Upper lobe of right lung (tissue), 1 donor: Measurements from ENCODE around the gene IL1RAP. TPM values are rescaled to one million over a fixed set of nuclear protein-coding genes. Genes with fewer than 3 reads are reported as not detected.

Source experiments
- ATAC-seq: fragments of 200-7000 bp; cut with Tn5 transposase; one replicate; pipeline ENCODE4 v1.9.1; 2020; ENCODE audit warnings: mild to moderate bottlenecking, moderate library complexity
- DNase-seq: peaks from one replicate; pipeline ENCODE4 v3.0.0-alpha.2; 2020
- H3K27ac ChIP-seq: fragments of 200-600 bp; one replicate; pipeline ENCODE4 v1.8.0; 2022
- H3K27me3 ChIP-seq: fragments of 200-600 bp; one replicate; pipeline ENCODE4 v1.8.0; 2022; ENCODE audit warnings: mild to moderate bottlenecking
- H3K36me3 ChIP-seq: fragments of 200-600 bp; one replicate; pipeline ENCODE4 v1.8.0; 2022
- H3K4me1 ChIP-seq: fragments of 200-600 bp; one replicate; pipeline ENCODE4 v1.8.0; 2022
- H3K4me3 ChIP-seq: fragments of 200-600 bp; one replicate; pipeline ENCODE4 v1.8.0; 2022; ENCODE audit warnings: mild to moderate bottlenecking
- H3K9me3 ChIP-seq: fragments of 200-600 bp; one replicate; pipeline ENCODE4 v1.8.0; 2022
- CTCF ChIP-seq: fragments of 200-600 bp; IDR thresholded peaks from one replicate; pipeline ENCODE4 v1.8.0; 2022; ENCODE audit warnings: antibody characterized with exemption
- intact Hi-C: fragments of 100-400 bp; cut with DNase I; formaldehyde crosslinking; loops from one replicate; pipeline ENCODE4 v1.11.0; 2022
- total RNA-seq: library from RNA; stranded (reverse); fragmentation: NEBNext Ultra II Directional; extraction: Animal tissue kit (Norgen Biotek cat#: 25700); gene quantifications from one replicate; pipeline ENCODE4 v1.2.1, GENCODE V29; 2021
- donor health status: DM: no; HTN: yes; CAD: no; lungs with severe emphysema.

The IL1RAP gene
- total RNA-seq, 1 donor from 2014 or later: 34.6 TPM

- H3K27me3 ChIP-seq: no peaks in the 10 kb centered on the region
- H3K9me3 ChIP-seq: no peaks in the 10 kb centered on the region
- no peak overlapping the region for H3K4me3 ChIP-seq
- no peaks in the 10 kb centered on the region for H3K4me1 ChIP-seq
- intact Hi-C loops: no loop called here
- H3K27ac ChIP-seq: no peak overlapping the region
- no peak for TF ChIP-seq CTCF
- DNase-seq: no peak
- ATAC-seq: no peak
- H3K36me3 ChIP-seq: no peaks in the 10 kb centered on the region
These were observed 166.8 kb downstream of the IL1RAP start for GRCh38 chr3:190680691-190681090.

GRCh38 chr3:190684776-190685175 lies 170.9 kb downstream of the IL1RAP start:
- Histone ChIP-seq H3K4me1 (no peaks in the 10 kb centered on the region), H3K36me3 (no peaks in the 10 kb centered on the region), H3K4me3 (no peak overlapping the region), H3K9me3 (no peaks in the 10 kb centered on the region), H3K27me3 (no peaks in the 10 kb centered on the region), H3K27ac (no peak overlapping the region)
- DNase-seq (no peak), ATAC-seq (no peak)
- intact Hi-C loops: no loop called here
- no peak for TF ChIP-seq CTCF

GRCh38 chr3:190686011-190686410 lies 172.1 kb downstream of the IL1RAP start:
- no peak overlapping the region for H3K4me3 ChIP-seq
- intact Hi-C loops: no loop called here
- H3K27ac ChIP-seq: no peak overlapping the region
- ATAC-seq (no peak), DNase-seq (no peak)
- no peaks in the 10 kb centered on the region for H3K36me3 ChIP-seq
- no peaks in the 10 kb centered on the region for H3K27me3 ChIP-seq
- no peak for TF ChIP-seq CTCF
- H3K9me3 ChIP-seq: no peaks in the 10 kb centered on the region
- H3K4me1 ChIP-seq: no peaks in the 10 kb centered on the region

- Histone ChIP-seq H3K36me3 (no peaks in the 10 kb centered on the region), H3K4me1 (no peaks in the 10 kb centered on the region), H3K4me3 (no peak overlapping the region), H3K9me3 (no peaks in the 10 kb centered on the region), H3K27me3 (no peaks in the 10 kb centered on the region), H3K27ac (no peak overlapping the region)
- no peak for ATAC-seq
- no peak for TF ChIP-seq CTCF
- DNase-seq: no peak
- intact Hi-C loops: no loop called here
These were observed 176.4 kb downstream of the IL1RAP start for GRCh38 chr3:190690246-190690645.

GRCh38 chr3:190692256-190692655 lies 178.4 kb downstream of the IL1RAP start:
- Histone ChIP-seq H3K36me3 (no peaks in the 10 kb centered on the region), H3K4me1 (no peaks in the 10 kb centered on the region), H3K27ac (no peak overlapping the region), H3K4me3 (no peak overlapping the region), H3K27me3 (no peaks in the 10 kb centered on the region), H3K9me3 (no peaks in the 10 kb centered on the region)
- intact Hi-C loops: no loop called here
- ATAC-seq (no peak), DNase-seq (no peak)
- TF ChIP-seq CTCF: no peak

- intact Hi-C loops: no loop called here
- H3K36me3 ChIP-seq: no peaks in the 10 kb centered on the region
- no peaks in the 10 kb centered on the region for H3K27me3 ChIP-seq
- H3K4me3 ChIP-seq: no peak overlapping the region
- H3K9me3 ChIP-seq: no peaks in the 10 kb centered on the region
- DNase-seq (no peak), ATAC-seq (peak; percentile 65)
- H3K4me1 ChIP-seq: no peaks in the 10 kb centered on the region
- H3K27ac ChIP-seq: no peak overlapping the region
- TF ChIP-seq CTCF: no peak
These were observed 180.6 kb downstream of the IL1RAP start for GRCh38 chr3:190694335-190695001.
